ENCODE data around the gene EIF3B. TPM values are rescaled to one million over a fixed set of nuclear protein-coding genes. Genes with fewer than 3 reads are reported as not detected.
"Not testable (repeated sequence)": the region's sequence is repeated elsewhere in the genome, so short reads cannot be mapped to it uniquely, and the experiment has no call there.

EIF3B gene
- polyA plus RNA-seq (ENCODE audit: insufficient read length in 12 of 12): 100 to 1,000 TPM in 8 of 12 donors, 10 to 100 TPM in 3, not detected in 1; 96.0 to 123 (median 108) TPM
- long read RNA-seq, donor 1, partial matches to known transcripts: 5 of 10 reads
- long read RNA-seq, donor 1, other reads (novel, unspliced or antisense): 0 of 10 reads
- long read RNA-seq, donor 2, transcript EIF3B-202 (19 exons, 2,966 nt): major isoform, 7 of 14 reads
- long read RNA-seq, donor 2, transcript EIF3B-201 (19 exons, 3,055 nt): major isoform, 7 of 14 reads
- long read RNA-seq, donor 2, partial matches to known transcripts: 0 of 14 reads
- long read RNA-seq, donor 2, other reads (novel, unspliced or antisense): 0 of 14 reads
- long read RNA-seq, donor 3, partial matches to known transcripts: 0 of 5 reads
- long read RNA-seq, donor 3, other reads (novel, unspliced or antisense): 0 of 5 reads
- long read RNA-seq, donor 4, transcript EIF3B-202 (19 exons, 2,966 nt): major isoform, 7 of 9 reads
- long read RNA-seq, donor 4, partial matches to known transcripts: 0 of 9 reads
- long read RNA-seq, donor 4, other reads (novel, unspliced or antisense): 0 of 9 reads
- long read RNA-seq, donor 5, transcript EIF3B-202 (19 exons, 2,966 nt): major isoform, 11 of 17 reads
- long read RNA-seq, donor 5, transcript EIF3B-201 (19 exons, 3,055 nt): minor isoform, 5 of 17 reads
- long read RNA-seq, donor 5, partial matches to known transcripts: 0 of 17 reads
- long read RNA-seq, donor 5, other reads (novel, unspliced or antisense): 0 of 17 reads
- long read RNA-seq, donor 6, partial matches to known transcripts: 8 of 11 reads
- long read RNA-seq, donor 6, other reads (novel, unspliced or antisense): 0 of 11 reads
- long read RNA-seq, donor 7, transcript EIF3B-202 (19 exons, 2,966 nt): major isoform, 6 of 18 reads
- long read RNA-seq, donor 7, partial matches to known transcripts: 7 of 18 reads
- long read RNA-seq, donor 7, other reads (novel, unspliced or antisense): 0 of 18 reads
- long read RNA-seq, donor 8, transcript EIF3B-202 (19 exons, 2,966 nt): major isoform, 9 of 19 reads
- long read RNA-seq, donor 8, transcript EIF3B-201 (19 exons, 3,055 nt): major isoform, 9 of 19 reads
- long read RNA-seq, donor 8, partial matches to known transcripts: 0 of 19 reads
- long read RNA-seq, donor 8, other reads (novel, unspliced or antisense): 0 of 19 reads
- long read RNA-seq, donor 9, transcript EIF3B-202 (19 exons, 2,966 nt): major isoform, 5 of 7 reads
- long read RNA-seq, donor 9, partial matches to known transcripts: 0 of 7 reads
- long read RNA-seq, donor 9, other reads (novel, unspliced or antisense): 0 of 7 reads
- long read RNA-seq, donor 10, transcript EIF3B-202 (19 exons, 2,966 nt): major isoform, 9 of 17 reads
- long read RNA-seq, donor 10, transcript EIF3B-201 (19 exons, 3,055 nt): minor isoform, 6 of 17 reads
- long read RNA-seq, donor 10, partial matches to known transcripts: 0 of 17 reads
- long read RNA-seq, donor 10, other reads (novel, unspliced or antisense): 0 of 17 reads
- long read RNA-seq, donor 11, transcript EIF3B-201 (19 exons, 3,055 nt): major isoform, 6 of 9 reads
- long read RNA-seq, donor 11, partial matches to known transcripts: 0 of 9 reads
- long read RNA-seq, donor 11, other reads (novel, unspliced or antisense): 0 of 9 reads

DNA sequence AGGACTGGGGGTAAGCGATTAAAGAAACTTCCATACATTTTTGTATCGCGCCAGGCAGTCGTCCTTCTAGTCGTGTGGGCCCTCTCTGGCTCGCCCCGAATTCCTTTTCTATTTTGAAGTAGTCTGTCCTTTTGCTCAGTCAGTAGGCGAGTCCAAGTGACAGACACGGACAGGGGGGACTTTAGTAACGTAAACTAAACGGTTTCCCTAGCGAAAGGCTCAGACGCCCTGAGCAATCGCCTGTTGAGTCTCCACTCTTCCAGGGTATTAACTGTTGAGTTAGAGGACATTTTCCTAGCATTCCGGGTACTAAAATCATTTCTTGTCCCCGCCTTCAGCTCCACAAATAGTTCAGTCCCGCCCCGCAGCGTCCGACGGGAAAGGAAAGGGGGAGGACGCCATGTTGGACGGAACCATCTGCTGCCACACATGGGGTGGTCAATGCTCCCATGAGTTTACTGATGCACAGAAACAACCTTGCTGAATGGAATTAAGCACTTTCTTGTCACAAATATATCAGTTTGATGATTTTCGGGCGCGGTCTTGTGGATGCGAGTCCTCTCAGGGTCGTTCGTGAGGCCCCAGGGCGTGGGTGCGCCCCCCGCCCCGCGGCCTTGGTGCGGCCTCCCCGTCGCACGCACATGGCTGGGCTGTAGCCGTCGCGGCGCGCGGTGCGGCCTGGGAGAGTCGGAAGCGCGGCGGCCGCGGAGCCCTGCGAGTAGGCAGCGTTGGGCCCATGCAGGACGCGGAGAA lies at the start of gene EIF3B:
Gene EIF3B, plus strand, starts transcription at position 642 of the 753 bp plus-strand sequence. Its CDS starts 95 bp downstream, at position 737.
- peak; percentile 97 for DNase-seq

DNA sequence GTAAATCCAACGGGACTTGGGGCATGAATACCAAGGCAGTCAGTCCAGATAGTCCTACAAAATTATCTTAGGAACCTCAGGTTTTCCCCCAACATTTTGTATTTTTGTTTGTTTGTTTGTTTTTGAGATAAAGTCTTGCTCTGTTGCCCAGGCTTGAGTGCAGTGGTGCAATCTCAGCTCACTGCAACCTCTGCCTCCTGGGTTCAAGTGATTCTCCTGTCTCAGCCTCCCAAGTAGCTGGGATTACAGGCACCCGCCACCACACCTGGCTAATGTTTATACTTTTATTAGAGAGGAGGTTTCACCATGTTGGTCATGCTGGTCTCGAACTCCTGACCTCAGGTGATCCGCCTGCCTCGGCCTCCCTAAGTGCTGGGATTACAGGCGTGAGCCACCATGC lies 49.4 kb upstream of the EIF3B start:
- DNase-seq: not testable (repeated sequence)

- no peak for DNase-seq
Measured at GRCh38 chr7:2306688-2307087, 47.9 kb upstream of the EIF3B start.

DNA sequence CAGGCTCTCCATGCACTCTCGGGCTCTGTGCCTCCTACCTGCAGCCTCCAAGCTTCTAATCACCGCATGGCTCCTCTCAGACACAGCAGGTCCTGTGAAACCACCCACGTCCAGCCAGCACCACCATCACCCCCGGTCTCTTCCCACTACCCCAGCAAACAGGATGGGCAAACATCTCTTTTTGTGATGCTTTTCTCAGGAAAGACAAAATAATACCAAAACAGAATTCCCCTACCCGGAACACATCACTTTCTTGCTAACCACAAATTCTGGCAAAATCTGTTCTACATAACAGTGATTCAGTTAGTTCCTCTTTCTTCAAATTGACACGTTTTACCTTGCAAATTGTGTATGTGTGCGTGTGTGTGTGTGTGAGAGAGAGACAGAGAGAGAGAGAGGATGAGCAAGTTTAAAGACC lies 46.9 kb upstream of the EIF3B start:
- DNase-seq: no peak

GRCh38 chr7:2309889-2310331 lies 44.7 kb upstream of the EIF3B start:
- DNase-seq: no peak

GRCh38 chr7:2312267-2312929 lies 42.2 kb upstream of the EIF3B start:
- DNase-seq: no peak

DNA sequence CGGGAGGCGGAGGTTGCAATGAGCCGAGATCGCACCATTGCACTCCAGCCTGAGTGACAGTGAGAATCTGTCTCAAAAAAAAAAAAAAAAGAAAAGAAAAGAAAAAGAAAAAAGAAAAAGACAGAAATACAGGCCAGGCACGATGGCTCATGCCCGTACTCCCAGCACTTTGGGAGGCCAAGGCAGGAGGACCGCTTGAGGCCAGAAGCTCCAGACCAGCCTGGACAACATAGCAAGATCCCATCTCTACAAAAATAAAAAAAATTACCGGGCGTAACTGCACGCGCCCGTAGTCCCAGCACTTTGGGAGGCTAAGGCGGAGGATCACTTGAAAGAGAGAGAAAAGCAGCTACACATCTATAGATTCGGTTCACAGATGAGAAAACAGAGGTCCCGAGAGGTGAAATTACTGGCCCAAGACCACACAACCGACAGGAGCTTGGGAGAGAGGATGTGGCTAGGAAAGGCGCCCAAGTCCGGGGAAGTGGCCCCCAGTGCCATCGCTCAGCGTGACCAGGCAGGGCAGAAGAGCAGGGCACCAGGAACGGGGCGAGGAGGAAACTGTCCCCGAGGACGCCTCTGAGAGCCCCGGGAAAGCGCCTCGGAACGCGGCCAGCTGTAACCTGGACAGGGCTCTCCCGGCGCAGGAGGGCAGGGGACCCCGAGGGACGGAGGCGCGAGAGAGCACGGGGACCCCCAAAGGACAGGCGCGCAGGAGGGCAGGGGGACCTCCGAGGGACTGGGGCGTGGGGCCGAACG lies 41.0 kb upstream of the EIF3B start:
- no peak for DNase-seq

DNA sequence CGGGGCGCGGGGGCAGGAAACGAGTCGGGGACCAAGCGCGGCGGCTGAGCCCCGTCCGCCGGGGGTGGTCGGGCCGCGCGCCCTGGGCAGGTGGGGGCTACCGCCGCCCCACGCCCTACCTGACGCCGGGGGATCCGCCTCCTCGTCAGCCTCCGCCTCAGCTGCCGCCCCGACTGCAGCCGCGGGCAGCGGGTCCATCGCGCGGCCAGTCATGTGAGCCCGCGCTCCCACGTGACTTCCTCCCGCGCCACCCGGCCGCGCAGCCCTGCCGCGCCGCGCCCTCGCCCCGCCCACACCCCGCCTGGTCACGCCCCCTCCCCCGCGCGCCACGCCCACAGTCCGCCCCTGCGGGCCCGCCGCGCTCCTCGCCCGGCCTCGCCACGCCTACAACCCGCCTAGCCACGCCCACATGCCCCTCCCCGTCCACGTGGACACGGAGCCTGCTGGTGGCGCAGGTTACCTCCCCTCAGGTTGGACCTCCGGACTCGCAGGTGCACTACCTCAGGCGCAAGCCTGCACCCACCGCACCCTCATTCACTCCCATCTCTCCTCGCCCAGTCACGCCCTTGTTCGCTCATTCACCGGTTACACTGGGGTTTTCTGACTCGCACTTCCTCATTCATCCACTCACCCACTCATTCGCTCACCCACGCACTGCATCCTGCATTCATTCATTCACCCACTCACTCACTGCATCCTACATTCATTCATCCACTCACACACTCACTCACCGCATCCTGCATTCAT lies 40.2 kb upstream of the EIF3B start, which contains the start of gene SNX8:
Gene SNX8, minus strand, starts transcription at position 233 of the 747 bp plus-strand sequence. Its CDS starts 20 bp downstream, at position 213.
- DNase-seq: peak; percentile 80

GRCh38 chr7:2314956-2315530 lies 39.6 kb upstream of the EIF3B start:
- DNase-seq: not testable (repeated sequence)

GRCh38 chr7:2315787-2316186 lies 38.8 kb upstream of the EIF3B start:
- no peak for DNase-seq

DNA sequence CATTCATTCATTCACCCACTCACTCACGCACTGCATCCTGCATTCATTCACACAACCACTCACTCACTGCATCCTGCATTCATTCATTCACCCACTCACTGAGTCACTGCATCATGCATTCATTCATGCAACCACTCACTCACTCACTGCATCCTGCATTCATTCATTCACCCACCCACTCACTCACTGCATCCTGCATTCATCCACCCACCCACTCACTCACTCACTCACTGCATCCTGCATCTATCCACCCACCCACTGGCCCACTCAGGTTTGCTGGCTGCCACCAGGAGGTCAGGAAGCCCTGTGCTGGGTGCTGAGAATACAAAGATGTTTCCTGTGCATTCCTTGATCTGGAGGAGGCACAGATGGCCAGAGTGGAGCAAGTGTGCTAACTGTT lies 38.0 kb upstream of the EIF3B start:
- DNase-seq: no peak

DNA sequence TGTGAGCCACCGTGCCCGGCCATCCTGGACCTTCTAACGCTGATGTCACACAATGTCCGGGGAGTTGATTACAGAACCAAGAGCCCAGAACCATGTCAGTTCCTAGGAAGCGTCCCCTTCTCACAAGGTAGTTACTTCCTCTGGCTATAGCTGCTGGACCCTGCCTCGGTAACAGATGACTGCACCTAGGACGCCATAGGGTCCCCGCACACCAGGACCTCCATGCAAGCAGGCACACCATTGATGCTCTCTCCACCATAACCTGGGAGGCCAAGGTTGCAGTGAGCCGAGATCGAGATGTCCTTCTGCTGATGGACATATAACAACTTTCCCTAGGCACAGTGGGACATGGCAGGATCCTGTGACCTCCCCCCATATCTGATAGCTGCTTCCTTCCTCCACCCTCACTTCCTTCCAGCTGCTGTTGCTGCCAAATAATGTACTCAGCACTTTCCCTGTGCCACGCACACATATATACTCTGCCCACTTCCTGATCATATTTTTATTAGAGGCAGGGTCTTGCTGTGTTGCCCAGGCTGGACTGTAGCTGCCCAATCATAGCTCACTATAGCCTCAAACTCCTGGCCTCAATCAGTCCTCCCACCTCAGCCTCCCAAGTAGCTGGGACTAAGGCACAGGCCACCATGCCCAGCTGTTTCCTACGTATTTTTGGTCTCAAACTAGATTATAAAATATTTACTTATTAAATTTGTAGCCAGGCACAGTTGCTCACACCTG lies 36.9 kb upstream of the EIF3B start:
- no peak for DNase-seq

- no peak for DNase-seq
Measured at GRCh38 chr7:2321020-2321419, 33.6 kb upstream of the EIF3B start.

GRCh38 chr7:2325162-2325561 lies 29.5 kb upstream of the EIF3B start:
- no peak for DNase-seq

DNA sequence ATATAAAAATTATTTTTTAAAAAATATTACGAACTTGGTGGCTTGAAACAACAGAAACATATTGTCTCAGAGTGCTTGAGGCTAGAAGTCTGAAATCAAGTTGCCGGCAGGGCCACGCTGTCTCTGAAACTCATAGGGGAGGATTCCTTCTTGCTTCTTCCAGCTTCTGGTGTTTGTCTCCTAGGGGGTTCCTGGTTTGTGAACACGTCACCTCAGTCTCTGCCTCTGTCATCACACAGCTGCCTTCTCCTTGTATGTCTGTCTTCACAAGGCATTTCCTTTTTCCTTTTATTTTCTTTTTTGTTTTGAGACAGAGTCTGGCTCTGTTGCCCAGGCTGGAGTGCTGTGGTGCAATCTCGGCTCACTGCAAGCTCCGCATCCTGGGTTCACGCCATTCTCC lies 27.7 kb upstream of the EIF3B start:
- DNase-seq: no peak

GRCh38 chr7:2330493-2330892 lies 24.1 kb upstream of the EIF3B start:
- no peak for DNase-seq

DNA sequence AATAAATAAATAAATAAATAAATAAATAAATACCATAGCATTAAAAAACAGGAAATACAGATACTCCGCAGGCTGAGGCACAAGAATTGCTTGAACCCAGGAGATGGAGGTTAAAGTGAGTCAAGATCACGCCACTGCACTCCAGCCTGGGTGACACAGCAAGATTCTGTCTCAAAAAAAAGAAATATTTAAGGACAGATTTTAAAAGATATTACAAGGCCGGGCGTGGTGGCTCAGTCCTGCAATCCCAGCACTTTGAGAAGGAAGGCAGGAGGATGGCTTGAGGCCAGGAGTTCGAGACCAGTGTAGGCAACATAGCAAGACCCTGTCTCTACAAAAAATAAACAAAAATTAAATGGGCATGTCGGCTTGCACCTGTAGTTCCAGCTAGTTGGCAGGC lies 22.9 kb upstream of the EIF3B start:
- no peak for DNase-seq

Measured in muscle of arm (tissue), 14 donors.